OCI-LY7 (cell line): ENCODE results near the gene F2R. TPM values are rescaled to one million over a fixed set of nuclear protein-coding genes. Genes with fewer than 3 reads are reported as not detected.
"Not testable (repeated sequence)": the region's sequence is repeated elsewhere in the genome, so short reads cannot be mapped to it uniquely, and the experiment has no call there.

Source experiments
- BruUV-seq: library from RNA; stranded (reverse); fragments of 400-500 nt; replicated peaks from 2 replicates; lab custom pipeline; 2021; lab: Mats Ljungman, UMichigan
- CTCF ChIA-PET: fragments of 300-600 bp; sonication (Branson Sonifier 250); formaldehyde crosslinking; loops from one replicate; lab custom pipeline; 2022; ENCODE audit warnings: antibody characterized with exemption; ENCODE audit not compliant: unreplicated experiment; lab: Charles Lee
- POLR2A ChIA-PET: fragments of 300-600 bp; sonication (Branson Sonifier 250); formaldehyde crosslinking; loops from one replicate; lab custom pipeline; 2022; ENCODE audit warnings: antibody characterized with exemption; lab: Charles Lee
- DNase-seq: peaks from one replicate; pipeline ENCODE4 v3.0.0-alpha.2; 2015; ENCODE audit warnings: low spot score
- H2AFZ ChIP-seq: fragments of 200-600 bp; sonication (generic), shearing (Covaris generic); 2 replicates; pipeline ENCODE4 v1.6.1; 2014; ENCODE audit warnings: mild to moderate bottlenecking, antibody characterized with exemption, low read length, moderate library complexity
- H3K27ac ChIP-seq: fragments of 200-600 bp; sonication (generic); 2 replicates; pipeline ENCODE4 v1.5.1; 2014; ENCODE audit warnings: mixed run types, low read depth, mild to moderate bottlenecking, moderate library complexity, low read length, inconsistent platforms; ENCODE audit not compliant: poor library complexity, severe bottlenecking
- H3K36me3 ChIP-seq: fragments of 200-600 bp; sonication (generic); 2 replicates; pipeline ENCODE4 v1.6.1; 2014; ENCODE audit warnings: mild to moderate bottlenecking, antibody characterized with exemption, low read length, moderate library complexity, mixed read lengths; ENCODE audit not compliant: insufficient read depth
- H3K4me1 ChIP-seq: fragments of 200-600 bp; sonication (generic); 2 replicates; pipeline ENCODE4 v1.5.1; 2014; ENCODE audit warnings: mild to moderate bottlenecking, low read length; ENCODE audit not compliant: insufficient read depth, poor library complexity, severe bottlenecking
- H3K4me2 ChIP-seq: fragments of 200-600 bp; sonication (generic); 2 replicates; pipeline ENCODE4 v1.6.1; 2014; ENCODE audit warnings: mild to moderate bottlenecking, low read length
- H3K4me3 ChIP-seq: fragments of 200-600 bp; sonication (generic); 2 replicates; pipeline ENCODE4 v1.5.1; 2014; ENCODE audit warnings: mild to moderate bottlenecking, low read depth, low read length; ENCODE audit not compliant: poor library complexity, severe bottlenecking
- H3K79me2 ChIP-seq: fragments of 200-600 bp; sonication (generic); 2 replicates; pipeline ENCODE4 v1.6.1; 2016; ENCODE audit warnings: low read depth, mild to moderate bottlenecking, low read length, moderate library complexity, mixed read lengths; ENCODE audit not compliant: insufficient read depth
- H3K9me2 ChIP-seq: fragments of 200-600 bp; sonication (generic); 2 replicates; pipeline ENCODE4 v1.6.1; 2016; ENCODE audit warnings: mild to moderate bottlenecking, low read length, mixed read lengths; ENCODE audit not compliant: insufficient read depth
- H3K9me3 ChIP-seq: fragments of 200-600 bp; sonication (generic); 2 replicates; pipeline ENCODE4 v1.6.1; 2014; ENCODE audit warnings: mild to moderate bottlenecking, mixed run types, low read length, mixed read lengths
- H4K20me1 ChIP-seq: fragments of 200-600 bp; sonication (generic); 2 replicates; pipeline ENCODE4 v1.6.1; 2014; ENCODE audit warnings: mild to moderate bottlenecking, antibody characterized with exemption, low read length, moderate library complexity, mixed read lengths; ENCODE audit not compliant: insufficient read depth
- EZH2phosphoT487 ChIP-seq: fragments of 200-600 bp; sonication (generic); IDR thresholded peaks from 2 replicates; pipeline ENCODE4 v1.6.1; 2018; ENCODE audit warnings: low read depth, borderline replicate concordance, mild to moderate bottlenecking, mixed run types, antibody characterized with exemption, low read length, moderate library complexity, mixed read lengths
- intact Hi-C: fragments of 100-400 bp; cut with micrococcal nuclease; formaldehyde crosslinking; loops from one replicate; pipeline ENCODE4 v1.10.0; 2022; ENCODE audit not compliant: unreplicated experiment
- total RNA-seq, 2 experiments: library from RNA; depleted of rRNA in 1 of 2; stranded (reverse); fragments of >200 nt in 1 of 2; shearing (Covaris generic) in 1 of 2; gene quantifications; 2 replicates each; pipeline ENCODE4 v1.2.3, GENCODE V29; 2014 to 2022
- TF ChIP-seq, protein P1 (sequence below): fragments of 200-600 bp; sonication (generic); conservative IDR thresholded peaks from 2 replicates; pipeline ENCODE4 v1.5.1; 2014; ENCODE audit warnings: mild to moderate bottlenecking, antibody characterized with exemption, low read length, moderate library complexity, mixed read lengths

F2R gene
- total RNA-seq, 2 experiments from 2014 or later: 0.08 TPM; not detected in 1

DNA sequence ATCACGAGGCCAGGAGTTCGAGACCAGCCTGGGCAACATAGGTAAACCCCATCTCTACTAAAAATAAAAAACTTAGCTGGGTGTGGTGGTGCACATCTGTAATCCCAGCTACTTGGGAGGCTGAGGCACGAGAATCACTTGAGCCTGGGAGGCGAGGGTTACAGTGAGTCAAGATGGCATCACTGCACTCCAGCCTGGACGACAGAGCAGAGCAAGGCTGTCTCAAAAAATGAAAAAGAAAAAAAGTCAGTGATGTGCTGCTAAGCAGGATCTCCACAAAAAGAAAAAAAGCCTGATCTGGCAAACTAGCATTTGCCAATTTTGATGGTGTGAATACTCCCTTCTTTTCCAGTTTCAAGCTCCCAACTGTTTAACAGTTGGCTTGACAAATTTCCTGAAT is 21.9 kb downstream of the F2R start:
- Histone ChIP-seq H3K9me2 (no peaks in the 10 kb centered on the region), H3K4me3 (no peak overlapping the region), H3K36me3 (no peaks in the 10 kb centered on the region), H3K4me1 (no peaks in the 10 kb centered on the region), H2AFZ (no peak overlapping the region), H3K9me3 (no peaks in the 10 kb centered on the region), H3K79me2 (no peaks in the 10 kb centered on the region), H3K4me2 (no peak overlapping the region), H4K20me1 (no peaks in the 10 kb centered on the region), H3K27ac (no peak overlapping the region)
- CTCF ChIA-PET: no interaction called here
- intact Hi-C loops: no loop called here
- DNase-seq: no peak
- TF ChIP-seq EZH2phosphoT487: no peak
- TF ChIP-seq, protein P1, sequence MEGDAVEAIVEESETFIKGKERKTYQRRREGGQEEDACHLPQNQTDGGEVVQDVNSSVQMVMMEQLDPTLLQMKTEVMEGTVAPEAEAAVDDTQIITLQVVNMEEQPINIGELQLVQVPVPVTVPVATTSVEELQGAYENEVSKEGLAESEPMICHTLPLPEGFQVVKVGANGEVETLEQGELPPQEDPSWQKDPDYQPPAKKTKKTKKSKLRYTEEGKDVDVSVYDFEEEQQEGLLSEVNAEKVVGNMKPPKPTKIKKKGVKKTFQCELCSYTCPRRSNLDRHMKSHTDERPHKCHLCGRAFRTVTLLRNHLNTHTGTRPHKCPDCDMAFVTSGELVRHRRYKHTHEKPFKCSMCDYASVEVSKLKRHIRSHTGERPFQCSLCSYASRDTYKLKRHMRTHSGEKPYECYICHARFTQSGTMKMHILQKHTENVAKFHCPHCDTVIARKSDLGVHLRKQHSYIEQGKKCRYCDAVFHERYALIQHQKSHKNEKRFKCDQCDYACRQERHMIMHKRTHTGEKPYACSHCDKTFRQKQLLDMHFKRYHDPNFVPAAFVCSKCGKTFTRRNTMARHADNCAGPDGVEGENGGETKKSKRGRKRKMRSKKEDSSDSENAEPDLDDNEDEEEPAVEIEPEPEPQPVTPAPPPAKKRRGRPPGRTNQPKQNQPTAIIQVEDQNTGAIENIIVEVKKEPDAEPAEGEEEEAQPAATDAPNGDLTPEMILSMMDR: no peak
- no TSS peak for BruUV-seq
- POLR2A ChIA-PET: no interaction called here

DNA sequence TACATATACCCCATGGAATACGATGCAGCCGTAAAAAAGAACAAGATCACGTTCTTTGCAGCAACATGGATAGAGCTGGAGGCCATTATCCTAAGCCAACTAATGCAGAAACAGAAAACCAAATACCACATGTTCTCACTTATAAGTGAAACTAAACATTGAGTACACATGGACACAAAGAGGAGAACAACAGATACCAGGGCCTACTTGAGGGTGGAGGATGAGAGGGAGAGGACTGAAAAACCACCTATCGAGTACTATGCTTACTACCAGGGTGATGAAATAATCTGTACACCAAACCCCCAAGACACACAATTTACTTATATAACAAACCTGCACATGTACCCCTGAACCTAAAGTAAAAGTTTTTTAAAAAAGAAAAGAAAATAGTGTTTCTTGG is 25.6 kb downstream of the F2R start:
- intact Hi-C loops, H3K36me3 ChIP-seq, H3K4me1 ChIP-seq, BruUV-seq, H3K9me2 ChIP-seq, CTCF ChIA-PET, H3K27ac ChIP-seq, H3K4me2 ChIP-seq, H4K20me1 ChIP-seq, H3K79me2 ChIP-seq, H3K4me3 ChIP-seq, DNase-seq, H2AFZ ChIP-seq, H3K9me3 ChIP-seq: not testable (repeated sequence)
- POLR2A ChIA-PET: interaction anchor here (0.6 kb wide), 1 partner anchor 974 kb away, joined by 5 read pairs; no protein-coding TSS in a partner anchor

DNA sequence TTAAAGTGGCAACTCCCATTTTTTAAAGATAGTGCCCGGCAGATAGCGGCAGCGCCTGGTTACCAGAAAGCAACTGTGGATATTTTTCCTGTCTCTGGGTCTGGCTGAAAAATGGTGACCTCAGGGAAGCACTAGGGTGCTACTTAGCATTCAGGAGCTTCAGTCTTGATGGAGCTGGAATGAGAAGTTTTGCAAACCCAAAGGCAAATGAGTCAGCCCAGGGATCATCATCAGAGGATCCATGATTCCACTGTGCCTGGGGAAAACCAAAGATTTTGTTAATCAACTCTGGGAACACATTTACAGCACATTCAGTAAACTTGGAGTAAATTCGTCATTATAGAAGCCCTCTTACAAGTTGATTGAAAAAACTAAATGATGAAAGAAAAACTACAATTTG is 26.7 kb downstream of the F2R start:
- POLR2A ChIA-PET: interaction anchor here (0.6 kb wide), 1 partner anchor 751 kb away, joined by 3 read pairs; no protein-coding TSS in a partner anchor
- intact Hi-C loops: no loop called here
- CTCF ChIA-PET: no interaction called here
- H3K79me2 ChIP-seq: no peaks in the 10 kb centered on the region
- H3K27ac ChIP-seq: no peak overlapping the region
- no peaks in the 10 kb centered on the region for H3K9me3 ChIP-seq
- DNase-seq: no peak
- no peaks in the 10 kb centered on the region for H3K4me1 ChIP-seq
- H3K9me2 ChIP-seq: no peaks in the 10 kb centered on the region
- H3K4me3 ChIP-seq: no peak overlapping the region
- H4K20me1 ChIP-seq: no peaks in the 10 kb centered on the region
- no peak overlapping the region for H2AFZ ChIP-seq
- no peak overlapping the region for H3K4me2 ChIP-seq
- BruUV-seq: no TSS peak
- TF ChIP-seq, protein P1: no peak
- no peak for TF ChIP-seq EZH2phosphoT487
- H3K36me3 ChIP-seq: no peaks in the 10 kb centered on the region
